GM12865 (cell line): ENCODE data around the gene PRIM2.
A peak's percentile ranks its signal among the peaks of the same experiment; 100 is the strongest.
"Not testable (repeated sequence)": the region's sequence is repeated elsewhere in the genome, so short reads cannot be mapped to it uniquely, and the experiment has no call there.

ENCODE experiments used
- DNase-seq: peaks from one replicate; pipeline ENCODE4 v3.0.0; 2010; ENCODE audit warnings: low read depth
- H3K4me3 ChIP-seq: 2 replicates; pipeline ENCODE4 v1.5.1; 2011; ENCODE audit warnings: mild to moderate bottlenecking, low read depth, low read length, control low read depth
- CTCF ChIP-seq: IDR thresholded peaks from 2 replicates; pipeline ENCODE4 v1.5.1; 2011; ENCODE audit warnings: low read length, control low read depth, low read depth, inconsistent platforms; ENCODE audit not compliant: insufficient read depth; ENCODE audit errors: missing control alignments

Gene PRIM2

GRCh38 chr6:57362340-57362739 lies 44.9 kb downstream of the PRIM2 start:
- not testable (repeated sequence) for DNase-seq

GRCh38 chr6:57365076-57365583 lies 47.7 kb downstream of the PRIM2 start:
- H3K4me3 ChIP-seq, DNase-seq: not testable (repeated sequence)

More at GRCh38 chr6:57362340-57362739, 44.9 kb downstream of the PRIM2 start:
- not testable (repeated sequence) for H3K4me3 ChIP-seq

- H3K4me3 ChIP-seq, DNase-seq: not testable (repeated sequence)
Measured at GRCh38 chr6:57368965-57369731, 51.7 kb downstream of the PRIM2 start.

GRCh38 chr6:57371779-57372178 lies 54.3 kb downstream of the PRIM2 start:
- H3K4me3 ChIP-seq, DNase-seq: not testable (repeated sequence)

GRCh38 chr6:57374764-57375163 lies 57.3 kb downstream of the PRIM2 start:
- not testable (repeated sequence) for DNase-seq, H3K4me3 ChIP-seq

- not testable (repeated sequence) for DNase-seq, H3K4me3 ChIP-seq
Measured at GRCh38 chr6:57376083-57376482, 58.7 kb downstream of the PRIM2 start.

GRCh38 chr6:57389038-57389592 lies 71.7 kb downstream of the PRIM2 start:
- peak; percentile 0 for DNase-seq
- H3K4me3 ChIP-seq: not testable (repeated sequence)

- not testable (repeated sequence) for H3K4me3 ChIP-seq, DNase-seq
Measured at GRCh38 chr6:57390818-57391217, 73.4 kb downstream of the PRIM2 start.

- not testable (repeated sequence) for DNase-seq, H3K4me3 ChIP-seq
Measured at GRCh38 chr6:57392047-57392446, 74.6 kb downstream of the PRIM2 start.

GRCh38 chr6:57419341-57419740 lies 101.9 kb downstream of the PRIM2 start:
- H3K4me3 ChIP-seq, DNase-seq: not testable (repeated sequence)

- DNase-seq: peak; percentile 22
- TF ChIP-seq CTCF: no peak
- no peak overlapping the region for H3K4me3 ChIP-seq
Measured at GRCh38 chr6:57421503-57421902, 104.1 kb downstream of the PRIM2 start.

GRCh38 chr6:57423468-57423867 lies 106.0 kb downstream of the PRIM2 start:
- no peak for TF ChIP-seq CTCF
- no peak for DNase-seq
- no peak overlapping the region for H3K4me3 ChIP-seq

GRCh38 chr6:57431742-57432141 lies 114.3 kb downstream of the PRIM2 start:
- H3K4me3 ChIP-seq, DNase-seq: not testable (repeated sequence)
